ENCODE measurements around the gene ZNF385A.

DNA sequence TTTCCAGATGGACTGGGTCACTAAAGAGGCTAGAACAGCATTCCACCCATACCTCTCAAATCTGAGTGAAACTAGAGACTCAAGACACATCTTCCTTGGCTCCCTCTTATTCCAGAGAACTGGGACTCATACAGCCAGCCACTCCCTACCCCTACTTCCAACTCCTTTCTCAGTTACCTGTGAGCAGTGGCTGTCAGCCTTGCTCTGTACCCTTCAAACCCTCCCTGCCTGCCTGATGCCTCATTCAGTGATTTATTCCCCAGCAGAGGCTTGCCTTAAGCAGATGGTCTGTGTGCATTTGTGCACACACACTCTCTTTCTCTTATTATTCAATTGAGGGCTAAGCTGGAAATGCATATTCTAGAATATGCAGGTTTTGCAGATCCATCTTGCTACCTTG lies 34.9 kb downstream of the ZNF385A start:
- TF ChIP-seq, protein P1, sequence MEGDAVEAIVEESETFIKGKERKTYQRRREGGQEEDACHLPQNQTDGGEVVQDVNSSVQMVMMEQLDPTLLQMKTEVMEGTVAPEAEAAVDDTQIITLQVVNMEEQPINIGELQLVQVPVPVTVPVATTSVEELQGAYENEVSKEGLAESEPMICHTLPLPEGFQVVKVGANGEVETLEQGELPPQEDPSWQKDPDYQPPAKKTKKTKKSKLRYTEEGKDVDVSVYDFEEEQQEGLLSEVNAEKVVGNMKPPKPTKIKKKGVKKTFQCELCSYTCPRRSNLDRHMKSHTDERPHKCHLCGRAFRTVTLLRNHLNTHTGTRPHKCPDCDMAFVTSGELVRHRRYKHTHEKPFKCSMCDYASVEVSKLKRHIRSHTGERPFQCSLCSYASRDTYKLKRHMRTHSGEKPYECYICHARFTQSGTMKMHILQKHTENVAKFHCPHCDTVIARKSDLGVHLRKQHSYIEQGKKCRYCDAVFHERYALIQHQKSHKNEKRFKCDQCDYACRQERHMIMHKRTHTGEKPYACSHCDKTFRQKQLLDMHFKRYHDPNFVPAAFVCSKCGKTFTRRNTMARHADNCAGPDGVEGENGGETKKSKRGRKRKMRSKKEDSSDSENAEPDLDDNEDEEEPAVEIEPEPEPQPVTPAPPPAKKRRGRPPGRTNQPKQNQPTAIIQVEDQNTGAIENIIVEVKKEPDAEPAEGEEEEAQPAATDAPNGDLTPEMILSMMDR (conservative IDR thresholded peaks at IDR 0.05; ENCODE audit: low read length) = no peak
- no peak for TF ChIP-seq EZH2phosphoT487 (IDR thresholded peaks at IDR 0.05; ENCODE audit: borderline replicate concordance, low read depth, low read length)

Data from OCI-LY7 (cell line).